CD4-positive, alpha-beta T cell treated with Interleukin-4 for 1 hour (primary cell): ENCODE results near the gene MYO7A.
A peak's percentile ranks its signal among the peaks of the same experiment; 100 is the strongest.

ENCODE experiments used
- DNase-seq, 2 donors: peaks; one replicate each; pipeline ENCODE4 v3.0.0-alpha.2; 2020 to 2022

Gene MYO7A

GRCh38 chr11:77148963-77149715 is 21.1 kb downstream of the MYO7A start:
- DNase-seq = no peak

GRCh38 chr11:77149716-77150392 is 21.8 kb downstream of the MYO7A start:
- DNase-seq = no peak

- DNase-seq = no peak
These were observed 22.8 kb downstream of the MYO7A start for GRCh38 chr11:77150836-77151235.

- DNase-seq = peak; percentile 29 to 39
These were observed 23.9 kb downstream of the MYO7A start for GRCh38 chr11:77151804-77152509.

GRCh38 chr11:77152846-77153245 is 24.8 kb downstream of the MYO7A start:
- no peak for DNase-seq

- no peak for DNase-seq
These were observed 25.5 kb downstream of the MYO7A start for GRCh38 chr11:77153276-77154185.

GRCh38 chr11:77154381-77155081 is 26.5 kb downstream of the MYO7A start:
- no peak for DNase-seq

GRCh38 chr11:77155082-77155475 is 27.0 kb downstream of the MYO7A start:
- no peak for DNase-seq

GRCh38 chr11:77155556-77156130 is 27.6 kb downstream of the MYO7A start:
- DNase-seq = no peak

- no peak for DNase-seq
These were observed 28.6 kb downstream of the MYO7A start for GRCh38 chr11:77156396-77157195.

- DNase-seq = no peak
These were observed 30.1 kb downstream of the MYO7A start for GRCh38 chr11:77158041-77158695.

- no peak for DNase-seq
These were observed 31.3 kb downstream of the MYO7A start for GRCh38 chr11:77159219-77159936.

- DNase-seq = no peak
These were observed 32.0 kb downstream of the MYO7A start for GRCh38 chr11:77159937-77160495.

- no peak for DNase-seq
These were observed 35.2 kb downstream of the MYO7A start for GRCh38 chr11:77163271-77163670.

GRCh38 chr11:77165066-77165465 is 37.0 kb downstream of the MYO7A start:
- no peak for DNase-seq

GRCh38 chr11:77166021-77166420 is 38.0 kb downstream of the MYO7A start:
- no peak for DNase-seq

- no peak for DNase-seq
These were observed 39.1 kb downstream of the MYO7A start for GRCh38 chr11:77167111-77167626.

GRCh38 chr11:77167791-77168190 is 39.7 kb downstream of the MYO7A start:
- no peak for DNase-seq

- DNase-seq = no peak
These were observed 42.1 kb downstream of the MYO7A start for GRCh38 chr11:77170107-77170506.
